Activated CD4-positive, alpha-beta T cell treated with anti-CD3 and anti-CD28 coated beads, Interleukin-2, amount 10 ng/mL, durations not matched to agents 7 days and 5 days (primary cell): ENCODE measurements around the gene NCKAP5L. TPM values are rescaled to one million over a fixed set of nuclear protein-coding genes. Genes with fewer than 3 reads are reported as not detected.

Source experiments
- CTCF ChIA-PET: fragments of 350-600 bp; sonication (Branson Sonifier 250); formaldehyde crosslinking; loops from one replicate; lab custom pipeline; 2021; ENCODE audit warnings: antibody characterized with exemption; lab: Charles Lee
- POLR2A ChIA-PET: fragments of 350-600 bp; sonication (Branson Sonifier 250); formaldehyde crosslinking; loops from one replicate; lab custom pipeline; 2021; ENCODE audit warnings: antibody characterized with exemption; lab: Charles Lee
- DNase-seq: peaks from one replicate; pipeline ENCODE4 v3.0.0-alpha.2; 2020
- H3K27ac Mint-ChIP-seq: one replicate; pipeline ENCODE4 v1.8.0; 2021; ENCODE audit warnings: mild to moderate bottlenecking, moderate library complexity, mixed read lengths
- H3K27me3 Mint-ChIP-seq: one replicate; pipeline ENCODE4 v1.8.0; 2021; ENCODE audit warnings: mixed read lengths
- H3K36me3 Mint-ChIP-seq: one replicate; pipeline ENCODE4 v1.8.0; 2021; ENCODE audit warnings: low read depth, mixed read lengths
- H3K4me1 Mint-ChIP-seq: one replicate; pipeline ENCODE4 v1.8.0; 2021; ENCODE audit warnings: mixed read lengths
- H3K4me3 Mint-ChIP-seq: one replicate; pipeline ENCODE4 v1.8.0; 2021; ENCODE audit warnings: mild to moderate bottlenecking, moderate library complexity, mixed read lengths
- H3K9me3 Mint-ChIP-seq: one replicate; pipeline ENCODE4 v1.8.0; 2021; ENCODE audit warnings: mixed read lengths
- total RNA-seq, 2 experiments: library from RNA; stranded (reverse); gene quantifications; one replicate each; pipeline ENCODE4 v1.2.3, GENCODE V29; 2021

NCKAP5L gene
- total RNA-seq, 2 experiments from 2014 or later, result 4.0 to 4.5 TPM

- Mint-ChIP-seq H3K9me3 (no peaks in the 10 kb centered on the region), H3K36me3 (no peaks in the 10 kb centered on the region), H3K27me3 (no peaks in the 10 kb centered on the region), H3K4me1 (peaks cover 6% of the 10 kb centered on the region), H3K27ac (no peak overlapping the region), H3K4me3 (no peak overlapping the region)
- POLR2A ChIA-PET, result no interaction called here
- CTCF ChIA-PET, result interaction anchor here (0.6 to 1.3 kb wide), 2 partner anchors 33 to 1658 kb away, joined by 3 read pairs; no protein-coding TSS in a partner anchor
- DNase-seq, result no peak
These were observed 17.1 kb downstream of the NCKAP5L start for GRCh38 chr12:49811136-49811535.

GRCh38 chr12:49809906-49810389 lies 18.3 kb downstream of the NCKAP5L start:
- Mint-ChIP-seq H3K36me3 (no peaks in the 10 kb centered on the region), H3K27ac (no peak overlapping the region), H3K27me3 (no peaks in the 10 kb centered on the region), H3K9me3 (no peaks in the 10 kb centered on the region), H3K4me3 (no peak overlapping the region), H3K4me1 (peaks cover 4% of the 10 kb centered on the region)
- DNase-seq, result no peak
- ChIA-PET POLR2A (no interaction called here), CTCF (no interaction called here)

- H3K36me3 Mint-ChIP-seq, result no peaks in the 10 kb centered on the region
- CTCF ChIA-PET, result interaction anchor here (1.6 kb wide), 1 partner anchor 9 kb away, joined by 4 read pairs; no protein-coding TSS in a partner anchor
These were observed 18.8 kb downstream of the NCKAP5L start for GRCh38 chr12:49809381-49809905.

GRCh38 chr12:49808686-49809380 lies 19.4 kb downstream of the NCKAP5L start:
- no peaks in the 10 kb centered on the region for H3K9me3 Mint-ChIP-seq
- no peak for DNase-seq
- ChIA-PET POLR2A (no interaction called here), CTCF (interaction anchor here (1.5 to 1.6 kb wide), 2 partner anchors 8 to 38 kb away, joined by 3 to 4 read pairs; no protein-coding TSS in a partner anchor)
- no peaks in the 10 kb centered on the region for H3K36me3 Mint-ChIP-seq
- H3K4me3 Mint-ChIP-seq, result no peak overlapping the region
- no peak overlapping the region for H3K27ac Mint-ChIP-seq
- no peaks in the 10 kb centered on the region for H3K27me3 Mint-ChIP-seq
- H3K4me1 Mint-ChIP-seq, result peaks cover 4% of the 10 kb centered on the region

More at GRCh38 chr12:49809381-49809905, 18.8 kb downstream of the NCKAP5L start:
- Mint-ChIP-seq H3K4me1 (peaks cover 4% of the 10 kb centered on the region), H3K9me3 (no peaks in the 10 kb centered on the region), H3K27ac (no peak overlapping the region), H3K27me3 (no peaks in the 10 kb centered on the region), H3K4me3 (no peak overlapping the region)
- DNase-seq, result no peak
- POLR2A ChIA-PET, result no interaction called here

GRCh38 chr12:49807991-49808580 lies 20.1 kb downstream of the NCKAP5L start:
- no peaks in the 10 kb centered on the region for H3K9me3 Mint-ChIP-seq
- DNase-seq, result no peak
- no peak overlapping the region for H3K27ac Mint-ChIP-seq
- H3K4me3 Mint-ChIP-seq, result no peak overlapping the region
- ChIA-PET CTCF (interaction anchor here (1.5 to 1.6 kb wide), 2 partner anchors 8 to 37 kb away, joined by 3 to 4 read pairs; no protein-coding TSS in a partner anchor), POLR2A (no interaction called here)
- H3K4me1 Mint-ChIP-seq, result peaks cover 4% of the 10 kb centered on the region
- no peaks in the 10 kb centered on the region for H3K36me3 Mint-ChIP-seq
- no peaks in the 10 kb centered on the region for H3K27me3 Mint-ChIP-seq

- no peaks in the 10 kb centered on the region for H3K36me3 Mint-ChIP-seq
- H3K9me3 Mint-ChIP-seq, result no peaks in the 10 kb centered on the region
- CTCF ChIA-PET, result interaction anchor here (0.6 to 0.8 kb wide), 2 partner anchors 58 to 227 kb away, joined by 3 to 4 read pairs; no protein-coding TSS in a partner anchor
- H3K4me3 Mint-ChIP-seq, result no peak overlapping the region
- H3K27me3 Mint-ChIP-seq, result no peaks in the 10 kb centered on the region
- POLR2A ChIA-PET, result no interaction called here
- peaks cover 2% of the 10 kb centered on the region for H3K4me1 Mint-ChIP-seq
- no peak for DNase-seq
- no peak overlapping the region for H3K27ac Mint-ChIP-seq
These were observed 21.3 kb downstream of the NCKAP5L start for GRCh38 chr12:49806877-49807276.

- ChIA-PET CTCF (interaction anchor here (0.8 kb wide), 1 partner anchor 58 kb away, joined by 4 read pairs; no protein-coding TSS in a partner anchor), POLR2A (interaction anchor here (0.7 kb wide), 1 partner anchor 23 kb away, joined by 6 read pairs; no protein-coding TSS in a partner anchor)
- H3K27me3 Mint-ChIP-seq, result no peaks in the 10 kb centered on the region
- H3K36me3 Mint-ChIP-seq, result no peaks in the 10 kb centered on the region
- H3K4me3 Mint-ChIP-seq, result no peak overlapping the region
- no peak overlapping the region for H3K27ac Mint-ChIP-seq
- DNase-seq, result no peak
- no peaks in the 10 kb centered on the region for H3K4me1 Mint-ChIP-seq
- no peaks in the 10 kb centered on the region for H3K9me3 Mint-ChIP-seq
These were observed 21.8 kb downstream of the NCKAP5L start for GRCh38 chr12:49806321-49806813.

GRCh38 chr12:49805409-49805808 lies 22.8 kb downstream of the NCKAP5L start:
- ChIA-PET POLR2A (interaction anchor here (0.7 kb wide), 1 partner anchor 24 kb away, joined by 6 read pairs; no protein-coding TSS in a partner anchor), CTCF (interaction anchor here (0.6 to 1.4 kb wide), 4 partner anchors 10 to 219 kb away, joined by 3 to 4 read pairs (median 3); partner anchors contain the start of gene TMBIM6)

GRCh38 chr12:49804821-49805220 lies 23.4 kb downstream of the NCKAP5L start:
- Mint-ChIP-seq H3K27ac (no peak overlapping the region), H3K36me3 (no peaks in the 10 kb centered on the region), H3K27me3 (no peaks in the 10 kb centered on the region), H3K9me3 (no peaks in the 10 kb centered on the region), H3K4me1 (no peaks in the 10 kb centered on the region), H3K4me3 (no peak overlapping the region)
- ChIA-PET CTCF (interaction anchor here (0.6 to 1.4 kb wide), 7 partner anchors 9 to 816 kb away, joined by 3 to 4 read pairs (median 3); partner anchors contain the start of gene TMBIM6), POLR2A (no interaction called here)
- DNase-seq, result no peak

More at GRCh38 chr12:49805409-49805808, 22.8 kb downstream of the NCKAP5L start:
- DNase-seq, result no peak
- Mint-ChIP-seq H3K4me1 (no peaks in the 10 kb centered on the region), H3K27me3 (no peaks in the 10 kb centered on the region), H3K27ac (no peak overlapping the region), H3K4me3 (no peak overlapping the region), H3K36me3 (no peaks in the 10 kb centered on the region), H3K9me3 (no peaks in the 10 kb centered on the region)

- ChIA-PET CTCF (interaction anchor here (0.6 to 1.3 kb wide), 4 partner anchors 21 to 815 kb away, joined by 3 read pairs; no protein-coding TSS in a partner anchor), POLR2A (no interaction called here)
- no peak for DNase-seq
- H3K36me3 Mint-ChIP-seq, result no peaks in the 10 kb centered on the region
- no peaks in the 10 kb centered on the region for H3K9me3 Mint-ChIP-seq
- H3K27me3 Mint-ChIP-seq, result no peaks in the 10 kb centered on the region
- no peaks in the 10 kb centered on the region for H3K4me1 Mint-ChIP-seq
- H3K27ac Mint-ChIP-seq, result no peak overlapping the region
- no peak overlapping the region for H3K4me3 Mint-ChIP-seq
These were observed 24.3 kb downstream of the NCKAP5L start for GRCh38 chr12:49803693-49804450.

GRCh38 chr12:49801141-49802063 lies 26.8 kb downstream of the NCKAP5L start:
- no peak for DNase-seq
- H3K9me3 Mint-ChIP-seq, result no peaks in the 10 kb centered on the region
- ChIA-PET POLR2A (no interaction called here), CTCF (interaction anchor here (0.7 to 1.2 kb wide), 5 partner anchors 7 to 24 kb away, joined by 3 to 4 read pairs (median 3); no protein-coding TSS in a partner anchor)
- H3K27me3 Mint-ChIP-seq, result no peaks in the 10 kb centered on the region
- no peaks in the 10 kb centered on the region for H3K4me1 Mint-ChIP-seq
- H3K36me3 Mint-ChIP-seq, result no peaks in the 10 kb centered on the region
- no peak overlapping the region for H3K27ac Mint-ChIP-seq
- no peak overlapping the region for H3K4me3 Mint-ChIP-seq
